GM19328 (cell line): ENCODE results near the gene ADARB2.

ENCODE experiments used
- ATAC-seq: cut with Tn5 transposase; IDR thresholded peaks from one replicate; pipeline ENCODE4 v1.9.1; 2021; ENCODE audit warnings: mild to moderate bottlenecking, moderate library complexity; ENCODE audit not compliant: unreplicated experiment

Gene ADARB2

GRCh38 chr10:1509011-1509530 is 228.3 kb downstream of the ADARB2 start:
- no peak for ATAC-seq

- ATAC-seq: no peak
Measured at GRCh38 chr10:1508096-1508495, 229.2 kb downstream of the ADARB2 start.

- ATAC-seq: no peak
Measured at GRCh38 chr10:1507436-1507835, 229.9 kb downstream of the ADARB2 start.

DNA sequence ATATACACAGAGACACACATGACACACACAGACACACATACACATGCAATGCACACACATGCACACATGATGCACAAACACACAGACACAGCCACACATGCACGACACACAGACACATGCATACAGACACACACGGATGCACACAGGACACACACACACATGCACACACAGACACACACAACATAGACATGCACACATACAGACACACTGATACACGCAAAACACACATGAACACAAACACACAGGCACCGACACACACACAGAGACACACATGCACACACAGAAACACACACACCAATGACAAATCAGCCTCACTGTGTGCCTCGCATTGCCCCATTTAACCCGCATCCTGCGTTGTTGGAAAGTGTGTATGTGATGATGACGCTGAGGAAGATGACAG is 232.4 kb downstream of the ADARB2 start:
- no peak for ATAC-seq

GRCh38 chr10:1504286-1504685 is 233.0 kb downstream of the ADARB2 start:
- no peak for ATAC-seq

GRCh38 chr10:1502451-1502850 is 234.9 kb downstream of the ADARB2 start:
- ATAC-seq: no peak

- ATAC-seq: no peak
Measured at GRCh38 chr10:1499359-1499957, 237.9 kb downstream of the ADARB2 start.

DNA sequence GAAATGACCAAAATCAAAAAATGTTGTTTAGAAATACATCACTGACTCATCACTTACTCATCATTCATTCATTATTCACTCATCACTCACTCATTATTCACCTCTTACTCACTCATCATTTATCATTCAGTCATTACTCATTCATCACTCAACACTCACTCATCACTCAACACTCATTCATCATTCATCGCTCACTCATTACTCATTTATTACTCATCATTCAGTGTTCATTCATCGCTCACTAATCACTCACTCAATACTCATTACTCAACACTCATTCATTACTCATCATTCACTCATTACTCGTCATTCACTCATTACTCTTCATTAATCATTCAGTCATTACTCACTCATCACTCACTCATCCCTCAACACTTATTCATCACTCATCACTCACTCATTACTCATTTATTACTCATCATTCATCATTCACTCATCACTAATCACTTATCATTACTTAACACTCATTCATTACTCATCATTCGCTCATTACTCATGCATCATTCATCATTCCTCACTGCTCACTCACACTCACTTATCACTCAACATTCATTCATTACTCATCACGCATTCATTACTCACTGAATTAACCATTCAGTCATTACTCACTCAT is 238.5 kb downstream of the ADARB2 start:
- no peak for ATAC-seq

- ATAC-seq: no peak
Measured at GRCh38 chr10:1495915-1496517, 241.3 kb downstream of the ADARB2 start.

DNA sequence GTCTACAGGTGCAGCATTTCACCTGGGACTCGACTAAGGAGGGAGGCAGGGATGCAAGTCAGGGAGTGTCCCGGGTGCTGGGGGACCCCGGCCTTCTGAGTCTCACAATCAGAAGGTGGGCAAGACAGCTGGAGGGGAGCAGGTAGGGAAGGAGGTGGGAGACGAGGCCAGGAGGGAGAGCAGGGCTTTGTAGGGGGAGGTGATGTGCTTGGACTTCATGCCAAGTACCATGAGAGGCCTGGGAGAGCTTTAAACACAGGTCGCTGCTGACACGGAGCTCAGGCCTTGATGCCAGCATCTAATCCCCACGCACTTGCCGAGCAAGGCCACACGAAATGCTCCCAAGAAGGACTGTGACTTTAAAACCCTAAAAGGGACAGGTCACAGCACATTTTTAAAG is 244.7 kb downstream of the ADARB2 start:
- no peak for ATAC-seq

- no peak for ATAC-seq
Measured at GRCh38 chr10:1491901-1492300, 245.4 kb downstream of the ADARB2 start.

DNA sequence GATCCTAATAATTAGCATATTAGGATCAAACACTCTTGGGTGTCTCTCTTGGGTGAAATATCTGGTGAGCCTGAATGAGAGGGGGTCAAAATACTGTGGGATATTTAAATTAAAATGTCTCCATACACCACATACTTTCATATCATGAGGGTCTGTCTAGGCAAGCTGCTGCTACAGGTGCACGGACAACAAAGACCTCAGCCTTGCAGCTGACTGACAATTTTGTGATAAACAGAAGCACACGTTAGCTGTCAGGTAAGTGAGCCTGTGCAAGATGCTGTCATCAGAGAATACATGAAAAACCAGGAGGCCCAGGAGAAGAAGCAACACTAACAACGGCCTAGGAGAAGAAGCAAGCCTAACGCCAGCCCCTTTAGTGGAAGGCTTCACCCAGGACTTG is 247.5 kb downstream of the ADARB2 start:
- ATAC-seq: no peak

DNA sequence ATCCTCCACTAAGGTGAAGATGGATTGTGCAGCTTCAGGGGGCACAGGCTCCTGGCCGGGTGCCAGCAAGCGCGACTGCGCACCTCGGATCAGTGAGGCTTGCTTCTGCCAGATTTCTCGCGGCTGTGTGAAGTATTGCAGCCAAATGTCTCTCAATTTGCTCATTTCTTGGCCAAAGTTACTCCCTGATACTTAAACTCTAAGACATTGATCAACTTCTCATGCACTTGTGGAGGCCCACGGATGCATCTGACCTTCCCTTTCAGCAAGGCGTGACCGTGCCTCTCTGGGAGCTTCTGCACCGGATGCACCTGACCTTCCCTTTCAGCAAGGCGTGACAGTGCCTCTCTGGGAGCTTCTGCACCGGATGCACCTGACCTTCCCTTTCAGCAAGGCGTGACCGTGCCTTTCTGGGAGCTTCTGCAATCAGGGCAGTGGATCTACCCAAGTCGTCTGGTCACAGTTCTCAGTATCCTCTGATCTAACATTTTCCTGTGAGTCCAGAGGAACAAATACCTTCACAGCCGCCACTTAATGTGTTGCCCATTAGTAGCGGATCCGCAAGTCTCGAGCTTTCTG is 248.3 kb downstream of the ADARB2 start:
- ATAC-seq: peak; percentile 98

DNA sequence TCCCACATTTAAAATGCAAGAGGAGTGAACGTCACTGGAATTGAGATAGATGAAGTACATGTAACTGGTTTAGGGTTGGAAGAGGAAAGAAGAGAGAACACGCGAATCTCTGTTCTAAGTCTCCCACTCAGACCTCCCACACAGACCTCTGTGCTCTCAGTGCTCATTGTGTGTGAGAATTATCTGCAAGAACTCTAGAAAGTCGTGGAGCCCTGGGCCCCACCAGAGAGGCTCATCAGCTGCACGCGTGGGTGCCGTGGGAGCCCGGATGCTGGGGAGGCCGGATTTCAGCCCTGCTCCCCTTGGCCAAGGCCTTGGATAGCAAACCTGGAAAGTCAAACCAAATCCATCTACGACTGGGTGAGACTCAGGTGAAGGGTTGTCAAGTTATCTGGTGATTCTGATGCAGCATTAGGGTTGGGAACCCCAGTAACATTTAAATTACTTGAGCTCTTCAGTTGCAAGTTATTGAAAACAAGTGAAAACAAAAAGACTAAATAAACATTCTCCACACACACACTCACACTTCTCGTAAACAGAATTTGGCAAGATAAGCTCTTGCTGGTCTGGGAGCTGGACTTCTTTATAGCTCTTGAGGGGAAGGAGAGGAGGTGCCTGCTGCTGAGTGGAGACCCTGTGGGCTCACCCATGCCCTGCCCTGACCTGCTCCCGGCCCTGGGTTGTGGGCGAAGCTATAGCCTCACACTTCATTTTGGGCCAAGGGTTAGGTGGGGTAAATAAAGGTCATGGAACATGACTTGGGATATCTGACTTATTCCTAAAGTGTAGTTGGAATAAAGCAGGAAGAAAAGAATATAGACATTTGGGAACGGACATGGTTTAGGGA is 250.3 kb downstream of the ADARB2 start:
- ATAC-seq: no peak

- no peak for ATAC-seq
Measured at GRCh38 chr10:1485357-1485756, 252.0 kb downstream of the ADARB2 start.

GRCh38 chr10:1483826-1484225 is 253.5 kb downstream of the ADARB2 start:
- no peak for ATAC-seq

- no peak for ATAC-seq
Measured at GRCh38 chr10:1483246-1483645, 254.1 kb downstream of the ADARB2 start.

- ATAC-seq: no peak
Measured at GRCh38 chr10:1477578-1477977, 259.7 kb downstream of the ADARB2 start.

DNA sequence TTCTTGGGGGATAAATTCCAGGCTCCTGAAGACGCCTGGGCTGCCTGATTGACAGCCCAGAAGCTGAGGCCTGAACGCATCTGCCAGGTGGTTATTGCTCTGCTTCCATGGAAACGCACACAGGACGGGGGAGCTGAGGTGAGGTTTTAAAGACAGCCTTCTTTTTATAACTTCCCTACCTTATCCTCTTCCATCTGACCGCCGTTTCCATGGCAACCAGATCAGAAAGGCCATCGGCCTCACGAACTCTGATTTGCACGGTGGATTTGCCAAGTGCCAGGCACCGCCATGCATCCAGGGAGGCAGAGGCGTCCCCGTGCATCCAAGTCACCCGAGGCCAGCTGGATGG is 260.9 kb downstream of the ADARB2 start:
- no peak for ATAC-seq

DNA sequence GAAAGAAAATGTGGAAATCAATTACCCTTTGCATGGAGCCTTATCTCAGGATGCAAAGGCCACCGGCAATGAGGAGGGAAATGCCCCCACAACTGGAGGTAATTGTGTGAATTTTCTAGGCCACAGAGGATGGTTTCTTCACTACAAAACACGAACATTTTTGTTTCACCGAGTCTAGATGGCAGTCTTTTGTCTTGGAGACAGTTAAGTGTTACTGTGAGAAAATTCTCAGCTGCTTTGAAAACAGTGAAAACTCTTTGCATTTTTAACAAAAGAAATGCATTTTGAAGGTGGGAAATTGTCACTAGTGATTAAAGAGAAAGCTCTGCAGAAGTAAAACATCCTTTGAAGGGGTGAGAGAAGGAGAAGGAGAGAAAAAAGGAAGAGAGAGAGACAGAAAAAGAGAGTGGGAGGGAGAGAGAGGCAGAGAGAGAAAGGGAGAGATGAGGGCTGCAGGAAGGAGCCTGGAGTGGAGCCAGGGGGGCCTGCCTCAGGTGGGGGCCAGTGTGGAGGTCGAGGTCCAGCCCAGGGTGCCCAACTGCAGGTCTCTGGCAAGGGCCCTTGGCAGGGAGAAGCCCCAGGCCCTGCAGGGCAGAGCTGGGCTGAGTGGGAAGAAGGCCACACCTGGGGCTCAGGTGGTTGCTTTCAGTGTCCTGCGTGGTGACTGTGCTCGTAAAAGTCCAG is 261.4 kb downstream of the ADARB2 start:
- no peak for ATAC-seq
